GM18520 (cell line): ENCODE data around the gene PCDHA5.
"Not testable (repeated sequence)": the region's sequence is repeated elsewhere in the genome, so short reads cannot be mapped to it uniquely, and the experiment has no call there.

Experiments used
- ATAC-seq: cut with Tn5 transposase; IDR thresholded peaks from one replicate; pipeline ENCODE4 v1.9.1; 2021; ENCODE audit not compliant: unreplicated experiment

PCDHA5 gene

GRCh38 chr5:140821375-140822280 lies at the start of gene PCDHA5:
Gene PCDHA5 (plus strand): TSS chr5:140821613.
- ATAC-seq, result no peak

GRCh38 chr5:140780512-140780911 lies 40.9 kb upstream of the PCDHA5 start:
- ATAC-seq, result no peak

- no peak for ATAC-seq
Measured at GRCh38 chr5:140785905-140786686, 35.3 kb upstream of the PCDHA5 start, which contains the start of gene PCDHA1. Gene PCDHA1 (plus strand): TSS chr5:140786140.

- ATAC-seq, result not testable (repeated sequence)
Measured at GRCh38 chr5:140787422-140787821, 34.0 kb upstream of the PCDHA5 start.

GRCh38 chr5:140787849-140788504 lies 33.4 kb upstream of the PCDHA5 start:
- not testable (repeated sequence) for ATAC-seq

GRCh38 chr5:140791089-140791488 lies 30.3 kb upstream of the PCDHA5 start:
- ATAC-seq, result no peak

- ATAC-seq, result no peak
Measured at GRCh38 chr5:140794595-140795258, 26.7 kb upstream of the PCDHA5 start, which contains the start of gene PCDHA2. Gene PCDHA2 (plus strand): TSS chr5:140794852.

GRCh38 chr5:140795259-140795641 lies 26.2 kb upstream of the PCDHA5 start:
- no peak for ATAC-seq

GRCh38 chr5:140796072-140796717 lies 25.2 kb upstream of the PCDHA5 start:
- ATAC-seq, result not testable (repeated sequence)

- no peak for ATAC-seq
Measured at GRCh38 chr5:140796718-140797095, 24.7 kb upstream of the PCDHA5 start.

- no peak for ATAC-seq
Measured at GRCh38 chr5:140800816-140801493, 20.5 kb upstream of the PCDHA5 start, which contains the start of gene PCDHA3. Gene PCDHA3 (plus strand): TSS chr5:140801057.

- ATAC-seq, result no peak
Measured at GRCh38 chr5:140801494-140801841, 19.9 kb upstream of the PCDHA5 start.

- ATAC-seq, result not testable (repeated sequence)
Measured at GRCh38 chr5:140802381-140802780, 19.0 kb upstream of the PCDHA5 start.

GRCh38 chr5:140802781-140803271 lies 18.6 kb upstream of the PCDHA5 start:
- ATAC-seq, result no peak

GRCh38 chr5:140806834-140807775 lies 14.3 kb upstream of the PCDHA5 start, which contains the start of gene PCDHA4:
Gene PCDHA4 (plus strand): TSS chr5:140807068.
- no peak for ATAC-seq

- not testable (repeated sequence) for ATAC-seq
Measured at GRCh38 chr5:140808241-140808888, 13.0 kb upstream of the PCDHA5 start.

- ATAC-seq, result no peak
Measured at GRCh38 chr5:140808889-140809291, 12.5 kb upstream of the PCDHA5 start.

GRCh38 chr5:140822281-140822629 lies 842 bp downstream of the PCDHA5 start:
- ATAC-seq, result no peak
